Inferior parietal cortex (tissue), 1 donor: Measurements from ENCODE around the gene CCNB2.
"Not testable (repeated sequence)": the region's sequence is repeated elsewhere in the genome, so short reads cannot be mapped to it uniquely, and the experiment has no call there.

Source experiments
- DNase-seq: peaks from one replicate; pipeline ENCODE4 v3.0.0-alpha.2; 2016; ENCODE audit errors: extremely low spot score

CCNB2 gene

DNA sequence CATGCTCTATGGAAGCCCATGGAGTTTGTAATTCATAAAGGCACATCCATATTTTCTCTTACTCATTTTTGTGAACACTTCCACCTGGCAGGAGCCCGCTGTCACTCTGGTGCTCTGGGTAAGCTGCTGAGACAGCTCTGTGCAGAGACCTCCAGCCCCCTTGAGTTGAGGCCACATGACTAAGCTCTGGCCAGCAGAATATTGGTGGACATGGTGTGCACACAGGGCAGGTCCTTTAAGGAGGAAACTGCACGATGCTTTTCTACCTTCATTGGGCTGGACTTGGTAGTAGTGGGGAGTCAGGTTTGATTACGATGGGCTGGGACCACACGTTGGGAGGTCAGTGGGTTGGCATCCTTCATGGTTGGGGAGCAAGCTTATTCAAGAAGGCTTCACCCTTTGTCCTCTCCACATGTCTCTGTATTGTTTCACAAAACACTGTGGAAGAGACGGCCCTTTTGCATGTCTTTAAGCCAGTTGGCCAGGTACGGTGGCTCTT is 29.0 kb downstream of the CCNB2 start:
- no peak for DNase-seq

DNA sequence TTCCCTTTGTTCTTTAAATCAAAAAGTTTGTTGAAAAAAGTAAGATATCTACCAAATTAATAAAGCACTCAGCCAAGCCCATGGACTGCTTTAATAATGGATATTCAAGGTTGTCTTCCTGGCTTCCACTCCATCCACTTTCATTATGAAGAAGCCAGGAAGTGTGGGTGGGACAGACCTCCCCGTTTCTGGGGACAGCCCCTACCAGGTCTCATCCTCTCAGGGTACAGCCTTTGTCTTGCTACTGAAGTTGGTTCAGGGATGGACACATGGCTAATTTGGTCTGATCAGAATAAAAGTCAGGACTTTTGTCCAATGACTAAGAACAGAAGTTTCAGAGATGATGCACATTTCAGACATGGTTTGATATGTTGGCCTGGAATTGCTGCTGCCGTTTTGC is 32.6 kb downstream of the CCNB2 start:
- no peak for DNase-seq

DNA sequence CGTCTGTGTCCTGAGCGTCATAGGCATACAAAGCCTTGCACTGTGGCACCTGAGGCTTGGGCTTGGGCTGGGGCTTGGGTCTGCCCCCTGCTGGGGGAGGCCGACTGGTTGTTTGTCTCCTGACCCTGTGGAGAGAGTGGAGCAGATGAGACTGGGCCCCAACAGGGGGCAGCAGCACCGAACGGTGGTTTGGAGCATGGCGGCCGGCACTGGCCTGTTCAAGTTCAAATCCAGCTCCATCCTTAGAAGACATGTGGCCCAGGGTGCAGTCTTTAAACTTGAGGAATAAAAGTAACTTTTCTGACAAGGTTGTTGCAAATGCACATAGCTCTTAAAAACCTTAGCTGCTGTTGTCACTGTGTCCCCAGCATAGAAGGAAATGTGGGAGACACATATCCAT is 33.3 kb downstream of the CCNB2 start:
- no peak for DNase-seq

DNA sequence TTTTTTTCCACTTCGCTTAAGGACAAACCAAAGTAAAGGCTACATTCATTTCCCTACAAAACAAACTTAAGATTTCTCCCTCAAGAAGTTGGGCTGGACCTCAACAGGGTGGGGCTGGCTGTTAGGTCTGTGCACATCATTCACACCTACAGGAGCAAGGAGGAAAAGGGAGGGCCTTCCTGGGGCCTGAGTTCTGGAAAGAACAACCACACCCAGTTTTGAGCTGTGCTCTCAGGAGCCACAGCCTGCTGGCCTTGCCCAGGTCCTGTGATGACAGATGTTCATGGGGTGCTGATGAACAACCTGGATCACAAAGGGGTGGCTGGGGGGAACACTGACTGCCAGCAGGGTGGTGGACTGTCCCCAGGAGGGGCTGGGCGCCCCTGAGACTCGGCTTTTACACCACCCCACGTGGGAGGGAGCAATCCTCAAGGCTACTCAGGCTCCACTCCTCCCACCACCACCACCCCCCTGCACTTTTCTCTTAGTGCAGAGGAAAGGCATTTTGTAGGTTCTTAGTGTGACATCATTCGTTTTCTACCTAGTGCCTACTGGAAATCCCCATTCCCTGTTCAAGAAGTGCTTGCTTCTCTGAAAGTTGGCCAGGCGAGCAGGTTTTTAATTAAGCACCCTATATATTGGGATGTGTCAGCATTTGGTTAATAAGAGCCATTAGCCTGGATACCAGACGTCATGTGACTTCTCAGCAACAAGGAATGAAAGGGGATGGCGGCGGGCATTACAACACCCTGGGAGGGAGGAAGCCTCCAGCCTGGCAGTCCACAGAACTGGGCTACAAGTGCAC is 35.7 kb downstream of the CCNB2 start:
- no peak for DNase-seq

DNA sequence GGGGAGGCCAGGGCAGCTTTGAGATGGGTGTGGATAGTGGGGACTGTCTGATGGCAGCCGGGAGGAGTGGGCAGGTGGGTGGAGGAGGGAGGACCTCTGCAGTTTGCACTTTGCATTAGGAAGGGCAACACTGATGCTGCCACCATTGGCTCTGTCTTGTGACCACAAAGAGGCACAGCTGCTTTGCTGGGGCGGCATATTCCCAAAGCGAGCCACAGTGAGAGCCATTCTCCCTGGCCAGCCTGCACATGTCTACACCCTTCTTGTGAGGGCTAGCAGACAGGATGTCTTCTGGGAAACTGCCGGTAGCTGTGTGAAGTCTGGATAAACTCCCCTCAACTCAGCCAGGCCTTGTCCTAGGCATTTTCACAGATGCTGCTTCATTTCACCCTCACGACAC is 38.3 kb downstream of the CCNB2 start:
- no peak for DNase-seq

DNA sequence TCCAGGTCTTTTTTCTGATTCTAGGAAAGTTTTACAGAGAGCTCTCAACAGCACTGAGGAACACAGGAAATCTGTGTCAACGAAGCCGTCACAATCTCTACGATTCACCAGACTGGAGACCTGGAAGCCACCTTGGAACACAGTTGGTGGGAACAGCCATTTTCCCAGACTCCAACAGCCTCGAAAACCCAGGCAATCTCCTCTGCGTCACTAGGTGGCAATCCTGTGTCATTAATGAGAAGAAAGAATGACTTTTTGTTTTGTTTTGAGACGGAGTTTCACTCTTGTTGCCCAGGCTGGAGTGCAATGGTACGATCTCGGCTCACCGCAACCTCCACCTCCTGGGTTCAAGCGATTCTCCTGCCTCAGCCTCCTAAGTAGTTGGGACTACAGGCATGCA is 39.6 kb downstream of the CCNB2 start:
- not testable (repeated sequence) for DNase-seq

DNA sequence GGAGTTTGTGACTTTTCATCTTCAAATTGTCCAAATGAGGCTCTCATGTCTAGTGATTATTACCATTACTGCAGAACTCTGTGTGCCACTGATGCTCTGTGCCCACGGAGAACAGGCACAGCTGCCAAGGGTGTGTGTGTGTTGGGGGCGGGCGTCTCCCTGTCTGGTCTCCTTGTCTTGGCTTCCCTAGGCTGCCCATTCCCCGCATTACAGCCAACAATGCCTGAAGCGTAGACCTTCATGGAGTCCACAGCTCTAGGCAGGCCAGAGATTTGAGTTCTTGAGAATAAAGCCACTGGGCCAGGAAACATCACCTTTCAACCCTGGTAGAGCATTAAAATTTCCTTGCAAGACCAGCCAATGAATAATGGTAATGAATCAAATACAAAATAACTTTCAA is 42.7 kb downstream of the CCNB2 start:
- DNase-seq, result no peak

DNA sequence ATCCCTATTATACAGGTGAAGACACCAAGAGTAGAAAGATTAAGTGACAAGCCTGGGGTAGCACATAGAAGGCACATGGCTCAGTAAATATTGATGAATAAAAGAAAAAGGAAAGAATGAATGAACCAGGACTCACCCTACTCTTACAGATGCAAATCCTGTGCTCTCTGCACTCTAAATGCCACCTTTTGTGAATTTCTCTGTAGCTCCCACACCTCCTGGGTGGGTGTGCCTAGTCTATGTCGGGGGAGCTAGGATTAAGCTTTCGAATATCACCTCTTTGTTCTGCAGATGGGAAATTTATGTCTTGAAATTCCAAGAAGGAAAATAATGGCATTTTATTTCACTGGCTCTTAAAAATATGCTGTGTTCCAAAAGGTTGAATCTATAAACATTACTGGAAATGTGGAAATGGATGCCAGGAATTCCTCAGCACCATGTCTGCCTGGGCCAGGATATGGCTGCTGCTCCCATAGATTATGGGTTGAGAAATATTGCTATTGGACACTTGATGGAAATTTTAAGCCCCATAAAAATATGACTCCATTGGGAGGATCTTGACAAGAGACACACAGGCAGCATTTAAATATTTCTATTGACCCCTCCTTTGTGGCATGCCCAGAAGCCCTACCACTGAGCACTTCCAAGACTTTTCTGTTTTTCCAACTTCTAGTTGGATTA is 43.3 kb downstream of the CCNB2 start:
- no peak for DNase-seq

DNA sequence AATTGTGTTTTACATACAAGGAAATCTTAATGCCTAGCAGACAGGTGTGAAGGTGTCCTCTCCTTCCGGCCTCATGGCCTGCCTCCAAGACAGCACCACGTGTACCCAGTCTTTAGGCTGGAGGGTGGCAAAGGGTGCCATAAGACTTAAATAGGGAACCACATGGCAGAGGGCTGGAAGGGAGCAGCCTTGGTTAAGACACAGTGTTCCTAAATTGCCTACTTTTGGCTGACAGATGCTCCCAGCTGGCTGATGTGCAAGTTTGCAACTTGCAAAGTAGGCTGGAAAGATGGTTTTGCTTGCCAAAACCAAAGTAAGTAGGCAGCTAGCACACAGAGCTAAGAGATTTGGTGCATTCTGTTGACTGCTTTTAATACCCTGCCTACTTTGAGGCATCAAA is 45.2 kb downstream of the CCNB2 start:
- peak; percentile 63 for DNase-seq

DNA sequence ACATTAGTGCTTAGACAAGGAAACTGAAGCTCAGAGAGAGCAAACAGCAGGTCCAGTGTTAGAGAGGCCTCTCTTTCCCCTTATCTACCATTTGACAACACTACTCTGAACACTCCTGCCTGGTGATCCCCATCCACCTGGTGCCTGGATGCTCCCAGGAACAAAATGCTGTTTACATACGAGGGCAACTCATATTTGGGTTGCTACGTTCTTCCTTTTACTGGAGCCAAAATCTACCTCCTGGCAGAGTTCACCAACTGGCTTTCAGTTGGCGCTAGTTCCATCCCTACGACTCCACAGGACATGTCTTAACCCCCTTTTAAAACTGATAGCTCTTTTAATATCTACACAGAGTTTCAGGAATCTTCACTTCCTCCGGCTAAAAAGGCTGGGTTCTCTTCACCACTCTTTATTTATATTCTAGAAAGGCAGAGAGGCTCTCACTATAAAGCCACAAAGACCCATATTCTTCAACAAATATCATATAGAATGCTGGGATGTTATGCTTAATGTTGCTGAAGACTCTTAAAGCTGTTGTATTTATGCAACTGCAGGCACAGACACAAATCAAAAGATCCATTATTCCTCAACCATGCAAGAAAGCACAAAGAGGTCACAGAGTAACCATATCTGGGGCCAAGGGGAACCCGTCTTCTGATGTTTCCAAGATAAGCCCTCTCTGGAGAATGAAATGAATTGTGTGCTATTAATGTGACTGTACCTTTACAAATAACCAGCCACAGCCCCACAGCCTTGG is 47.9 kb downstream of the CCNB2 start:
- DNase-seq, result no peak

DNA sequence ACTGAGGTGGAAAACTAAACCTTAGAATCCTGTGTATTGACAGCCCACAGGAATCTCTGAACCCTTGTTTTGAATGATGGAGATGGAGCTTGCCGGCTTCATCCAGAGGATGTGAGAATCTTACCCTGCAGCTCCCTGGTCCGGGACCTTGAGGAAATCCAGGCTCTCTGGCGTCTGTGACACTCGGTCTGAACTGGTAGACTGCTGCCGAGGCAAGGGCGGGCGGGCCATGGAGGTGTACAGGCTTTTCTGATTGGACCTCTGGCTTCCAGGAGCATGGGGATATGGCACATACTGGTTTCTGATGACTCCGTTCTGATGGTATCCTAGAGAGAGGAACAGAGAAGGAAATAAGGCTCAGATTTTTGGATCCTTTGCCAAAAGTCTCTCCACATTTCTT is 48.5 kb downstream of the CCNB2 start:
- DNase-seq, result no peak

DNA sequence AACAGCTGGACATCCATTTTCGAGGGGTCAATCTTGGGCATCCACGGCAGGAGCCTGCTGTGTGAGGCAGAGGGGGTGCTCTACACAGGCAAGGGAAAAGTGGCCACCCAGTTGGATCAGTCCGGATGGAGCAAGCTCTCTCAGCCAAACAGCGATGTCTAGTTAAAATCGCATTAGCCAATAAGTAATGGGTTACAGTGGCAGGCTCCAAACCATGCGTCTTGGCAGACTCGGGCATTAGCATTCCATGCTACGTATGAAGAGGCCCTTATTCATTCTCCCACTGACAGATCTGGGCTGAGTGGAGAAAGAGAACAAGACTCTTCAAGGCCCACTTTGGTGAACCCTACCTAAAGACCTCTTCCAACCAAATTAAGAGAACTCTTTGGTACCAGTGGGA is 49.3 kb downstream of the CCNB2 start:
- DNase-seq, result no peak

DNA sequence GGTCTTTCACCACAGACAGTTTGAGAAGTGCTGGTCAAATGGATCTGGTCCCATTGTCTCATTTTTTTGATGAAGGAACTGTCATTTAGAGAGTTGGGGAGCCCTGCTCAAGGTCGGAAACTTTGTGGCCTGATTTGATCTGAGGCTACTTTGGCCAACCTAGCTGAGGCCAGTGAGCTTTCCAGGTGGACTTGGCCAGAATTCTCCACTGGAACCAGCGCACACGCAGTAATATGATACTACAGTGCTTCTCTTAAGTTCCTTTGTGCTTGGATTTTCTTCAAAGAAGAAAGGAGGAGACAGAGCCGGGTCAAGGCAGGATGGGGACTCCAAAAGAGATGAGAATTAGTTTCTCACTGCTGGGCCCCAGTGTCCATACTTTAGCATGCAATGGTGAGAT is 50.5 kb downstream of the CCNB2 start:
- no peak for DNase-seq

DNA sequence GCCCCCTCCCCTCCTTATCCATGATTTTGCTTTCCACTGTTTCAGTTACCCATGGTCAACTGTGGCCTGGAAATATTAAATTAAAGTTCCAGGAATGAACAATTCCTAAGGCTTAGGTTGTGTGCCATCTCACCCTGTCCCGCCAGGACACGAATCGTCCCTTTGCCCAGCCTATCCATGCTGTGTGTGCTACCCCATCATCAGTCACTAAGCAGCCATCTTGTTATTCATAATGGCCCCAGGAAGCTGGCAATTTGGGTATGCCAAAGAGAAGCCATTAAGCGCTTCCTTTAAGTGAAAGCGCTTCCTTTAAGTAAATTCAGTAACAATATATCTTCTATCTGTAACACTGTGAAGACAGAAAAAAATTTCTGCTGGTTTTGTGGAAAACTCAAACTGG is 52.5 kb downstream of the CCNB2 start:
- DNase-seq, result no peak

DNA sequence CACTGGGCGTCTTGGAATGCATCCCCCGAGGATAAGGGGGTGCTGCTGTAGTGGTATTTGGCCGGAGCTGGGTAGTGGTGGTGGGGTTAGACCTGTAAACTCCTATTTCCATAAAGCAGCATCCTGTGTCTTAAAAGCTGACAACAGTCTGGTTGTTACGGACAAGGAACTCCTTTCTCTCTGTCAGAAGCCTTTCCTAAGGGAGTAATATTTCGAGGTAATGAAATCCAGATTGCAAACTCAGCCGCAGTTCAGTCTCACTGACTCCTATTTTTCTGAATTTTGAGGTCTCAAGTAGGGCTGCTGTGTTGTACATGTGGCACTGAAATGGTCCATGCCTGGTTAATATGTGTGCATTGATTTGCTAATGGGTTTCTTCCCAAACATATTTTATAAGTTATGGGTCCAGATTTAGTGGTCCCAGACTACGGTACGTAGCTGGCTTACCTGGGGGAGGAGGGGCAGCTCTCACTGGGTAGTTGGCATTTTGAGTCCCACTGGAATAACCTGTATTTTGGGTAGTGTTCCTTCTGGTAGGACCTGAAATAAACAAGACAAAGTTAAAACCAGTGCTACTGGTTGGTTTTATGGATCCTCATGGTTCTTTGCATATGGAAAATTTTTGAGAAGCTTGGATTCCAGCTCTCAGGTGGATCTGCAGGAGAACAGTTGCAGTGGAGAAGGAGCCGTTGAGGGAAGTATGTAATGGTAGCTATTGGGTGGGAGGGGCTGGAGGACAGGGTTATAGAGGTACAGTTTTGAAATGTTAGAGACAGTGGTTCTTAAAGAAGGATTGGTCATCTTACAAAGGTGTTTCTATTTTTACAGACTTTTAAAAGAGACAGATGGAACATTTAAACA is 53.1 kb downstream of the CCNB2 start:
- no peak for DNase-seq

DNA sequence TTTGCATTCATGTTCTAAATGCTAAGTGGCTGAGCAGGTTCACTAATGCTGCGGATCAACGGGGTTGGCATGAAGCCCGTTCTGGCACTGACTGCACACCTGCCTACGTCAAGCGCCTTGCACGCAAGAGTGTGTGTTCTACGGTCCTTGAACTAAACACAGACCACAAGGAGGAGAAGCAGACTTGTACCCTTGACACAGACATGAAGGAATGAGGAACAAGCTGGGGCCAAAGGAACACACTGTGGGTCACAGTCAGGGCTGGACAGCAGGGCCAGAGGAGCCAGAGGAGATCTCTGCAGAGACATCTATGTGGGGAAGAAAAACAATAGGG is 53.7 kb downstream of the CCNB2 start:
- no peak for DNase-seq

DNA sequence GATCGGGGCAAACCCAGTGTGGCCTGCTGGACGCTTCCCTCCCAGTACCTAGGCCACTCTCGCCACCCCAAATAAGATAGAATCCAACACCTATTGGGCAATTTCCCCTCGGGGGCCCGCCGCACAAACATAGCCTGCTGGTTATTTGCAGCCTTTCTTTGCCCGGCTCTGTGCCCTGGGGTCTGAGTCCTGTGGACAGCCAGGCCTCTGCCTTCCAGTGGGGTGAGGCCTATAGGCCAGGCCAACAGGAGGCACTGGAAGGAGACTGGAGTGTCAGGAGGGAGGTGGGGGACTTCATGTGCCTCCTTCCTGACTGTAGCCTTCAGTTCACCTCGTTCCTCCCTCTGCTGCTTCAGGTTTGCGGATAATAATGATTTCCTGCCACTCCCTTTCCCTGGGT is 54.3 kb downstream of the CCNB2 start:
- no peak for DNase-seq

DNA sequence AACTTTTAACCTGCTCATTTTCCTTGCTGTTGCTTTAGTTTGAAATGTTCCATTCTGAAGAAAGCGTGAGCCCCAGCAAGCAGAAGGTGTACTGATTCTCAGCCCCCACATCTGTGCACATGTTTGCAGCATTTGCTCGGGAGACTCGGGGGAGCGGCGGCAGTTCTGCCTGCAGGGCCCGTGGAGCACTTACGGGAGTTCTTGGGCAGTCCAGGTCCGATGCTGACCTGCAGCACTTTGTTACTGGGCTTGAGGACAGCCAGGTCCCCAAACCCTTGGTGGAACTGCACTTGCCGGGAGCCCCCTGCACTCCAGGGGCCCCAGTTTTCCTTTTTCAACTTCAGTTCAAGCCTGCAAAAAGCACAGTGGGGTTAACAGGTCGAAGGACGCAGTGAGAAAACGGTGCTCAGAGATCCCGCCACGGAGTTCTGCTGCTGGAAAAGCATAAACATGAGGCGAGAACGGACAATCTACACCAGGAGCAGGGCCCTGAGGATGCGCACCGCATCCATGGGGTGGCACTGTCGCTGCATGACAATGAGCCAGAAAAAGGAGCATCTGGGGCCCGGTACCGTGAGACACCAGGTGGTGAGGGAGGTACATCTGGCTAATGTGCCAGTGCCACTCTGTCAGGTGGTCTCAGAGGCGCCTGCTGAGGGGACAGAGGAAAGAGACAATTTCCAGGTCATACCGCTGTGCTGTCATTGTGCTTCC is 56.1 kb downstream of the CCNB2 start:
- DNase-seq, result no peak

DNA sequence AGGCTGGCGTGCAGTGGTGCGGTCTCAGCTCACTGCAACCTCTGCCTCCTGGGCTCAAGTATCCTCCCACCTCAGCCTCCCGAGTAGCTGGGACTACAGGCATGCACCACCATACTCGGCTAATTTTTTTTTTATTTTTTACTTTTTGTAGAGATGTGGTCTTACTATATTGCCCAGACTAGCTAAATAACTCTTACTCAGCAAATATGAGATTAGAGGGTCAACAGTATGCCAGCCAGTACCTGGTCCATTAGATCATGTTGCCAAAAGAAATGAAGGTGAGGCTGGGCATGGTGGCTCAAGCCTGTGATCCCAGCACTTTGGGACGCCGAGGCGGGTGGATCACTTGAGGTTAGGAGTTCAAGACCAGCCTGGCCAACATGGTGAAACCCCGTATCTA is 57.1 kb downstream of the CCNB2 start:
- DNase-seq, result not testable (repeated sequence)

DNA sequence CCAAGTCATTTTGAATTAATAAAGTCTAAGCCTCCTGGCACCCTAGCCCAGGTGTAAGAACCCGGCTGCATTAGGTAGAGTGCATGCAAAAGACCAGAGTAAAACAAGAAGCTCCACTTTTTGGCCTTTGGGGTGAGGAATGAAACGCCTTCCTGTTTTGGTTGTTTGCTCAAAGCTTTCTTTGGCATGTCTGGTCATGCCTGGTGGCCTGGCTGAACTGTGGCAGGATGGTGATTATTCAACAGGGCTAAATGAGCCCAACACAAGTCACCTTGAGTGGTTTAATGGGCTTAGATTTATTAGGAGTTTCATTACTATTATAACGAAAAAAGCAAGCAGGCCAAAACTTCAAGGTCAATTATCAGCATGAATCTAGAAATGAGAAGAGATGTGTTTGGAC is 60.8 kb downstream of the CCNB2 start:
- DNase-seq, result no peak

DNA sequence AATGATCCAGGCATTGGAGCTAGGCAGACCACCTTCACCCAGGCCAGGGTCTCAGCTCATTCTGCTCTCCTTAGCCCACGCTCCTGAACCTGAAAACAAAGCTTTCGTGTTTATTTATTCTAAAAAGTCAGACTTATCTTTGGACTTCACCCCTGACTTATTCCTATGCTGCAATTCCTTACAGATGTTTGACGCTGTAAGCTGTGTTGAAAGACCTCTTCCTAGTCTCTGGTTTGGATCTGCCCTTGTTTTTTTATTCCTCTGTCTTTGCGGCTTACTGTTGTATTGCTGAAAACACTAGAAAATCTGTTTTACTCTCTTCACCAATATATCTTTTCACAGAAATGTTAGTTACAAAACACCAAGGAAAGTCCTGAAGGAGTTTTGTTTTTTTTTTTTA is 61.2 kb downstream of the CCNB2 start:
- DNase-seq, result no peak
